HG03378 (cell line): Measurements from ENCODE around the gene CDH11.

ENCODE experiments used
- ATAC-seq: cut with Tn5 transposase; IDR thresholded peaks from one replicate; pipeline ENCODE4 v1.9.1; 2021; ENCODE audit warnings: mild to moderate bottlenecking, moderate library complexity; ENCODE audit not compliant: unreplicated experiment

Gene CDH11

GRCh38 chr16:65117811-65118448 is 3.9 kb downstream of the CDH11 start:
- peak; percentile 90 for ATAC-seq

GRCh38 chr16:65116818-65117430 is 4.9 kb downstream of the CDH11 start:
- no peak for ATAC-seq

- ATAC-seq = no peak
Measured at GRCh38 chr16:65116216-65116615, 5.6 kb downstream of the CDH11 start.

DNA sequence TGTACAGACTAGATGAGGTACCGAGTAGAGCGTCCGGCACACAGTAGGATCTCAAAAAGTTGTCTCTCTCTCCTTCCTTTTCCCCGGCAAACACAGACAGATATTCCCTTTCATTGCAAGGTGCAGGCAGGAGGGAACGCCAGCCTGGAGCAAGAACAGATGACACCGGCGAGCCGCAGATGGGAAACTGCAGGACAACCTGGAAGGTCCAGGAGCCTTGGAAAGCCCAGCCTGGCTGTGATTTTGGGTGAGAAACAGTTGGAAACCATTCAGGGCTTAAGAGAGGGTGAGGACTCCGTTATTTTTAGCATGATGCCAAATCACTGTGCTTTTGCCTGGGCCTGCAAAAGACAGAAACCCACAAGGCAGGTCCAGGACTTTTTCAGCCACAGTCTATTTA is 7.3 kb downstream of the CDH11 start:
- no peak for ATAC-seq

DNA sequence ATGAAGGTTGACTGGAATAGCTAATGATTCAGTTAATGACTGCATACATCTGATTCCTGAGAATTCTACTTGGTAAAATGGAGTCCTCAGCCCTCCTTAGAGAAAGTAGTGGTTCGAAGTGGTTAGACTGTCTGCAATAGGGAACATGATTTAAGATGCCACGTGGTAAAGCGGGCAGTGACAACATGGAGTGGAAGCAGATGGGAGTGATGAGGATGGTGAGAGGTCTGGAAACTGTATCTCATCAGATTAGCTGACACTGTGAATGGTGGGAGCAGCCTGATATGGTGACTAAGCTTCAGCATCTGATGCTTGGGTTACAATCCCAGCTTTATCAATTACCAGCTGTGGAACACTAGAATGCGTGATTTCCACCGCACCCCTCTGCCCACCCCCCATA is 8.4 kb downstream of the CDH11 start:
- no peak for ATAC-seq

DNA sequence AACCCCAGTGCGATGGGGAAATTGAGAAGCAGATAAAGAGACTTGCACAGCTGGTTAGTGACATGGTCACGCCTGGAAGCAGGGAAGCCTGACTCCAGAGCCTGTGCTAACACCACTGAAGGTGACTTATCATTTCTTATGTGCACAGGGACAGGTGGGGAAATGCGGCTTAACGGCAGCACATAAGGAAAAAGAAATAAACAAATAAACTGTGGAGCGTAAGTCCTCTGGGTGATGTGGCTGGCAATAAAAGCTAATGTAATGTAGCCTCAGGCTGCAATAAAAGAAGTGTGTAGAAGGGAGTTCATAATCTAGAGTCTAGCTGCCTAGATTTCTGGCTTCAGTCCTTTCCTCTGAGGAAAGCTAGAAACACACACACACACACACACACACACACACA is 10.6 kb downstream of the CDH11 start:
- ATAC-seq = no peak

DNA sequence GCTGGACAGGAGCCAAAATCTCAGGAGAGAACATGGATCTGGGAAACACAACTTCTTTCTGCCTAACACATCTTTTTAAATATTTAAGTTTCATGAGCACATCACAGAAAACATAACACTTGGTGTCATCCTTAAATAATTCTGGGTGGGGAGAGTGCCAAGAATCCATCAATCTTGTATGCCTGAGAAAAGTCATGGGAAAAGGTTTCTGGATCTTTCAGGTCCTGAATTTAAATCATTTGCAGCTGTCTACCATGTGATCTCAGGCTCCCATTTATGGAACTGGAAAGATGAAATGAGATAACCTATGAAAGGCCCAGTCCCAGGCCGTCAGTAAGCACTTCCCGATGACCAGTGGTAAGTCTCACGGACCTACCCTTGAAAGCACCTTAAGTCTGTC is 15.1 kb downstream of the CDH11 start:
- ATAC-seq = no peak

- no peak for ATAC-seq
Measured at GRCh38 chr16:65105171-65105570, 16.7 kb downstream of the CDH11 start.

- no peak for ATAC-seq
Measured at GRCh38 chr16:65104471-65104870, 17.4 kb downstream of the CDH11 start.

GRCh38 chr16:65102326-65102725 is 19.5 kb downstream of the CDH11 start:
- no peak for ATAC-seq

DNA sequence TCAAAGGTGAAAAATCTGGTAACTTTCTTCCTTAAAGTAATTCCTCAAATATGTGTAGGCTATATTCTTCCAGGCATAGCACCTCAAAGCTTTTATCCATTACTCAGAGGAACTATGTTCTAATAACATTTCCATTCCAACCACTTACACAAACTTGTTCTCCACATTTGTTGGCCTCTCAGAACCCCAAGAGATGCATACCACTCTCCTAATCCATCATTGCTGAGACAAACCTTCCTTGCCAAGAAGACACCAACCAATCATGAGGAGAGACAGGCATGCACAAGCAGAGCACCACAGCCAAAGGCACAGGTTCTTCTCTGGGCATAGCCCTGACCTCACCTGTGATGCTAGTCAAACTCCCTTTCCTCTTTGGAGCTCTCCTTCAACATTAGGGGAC is 20.9 kb downstream of the CDH11 start:
- no peak for ATAC-seq

DNA sequence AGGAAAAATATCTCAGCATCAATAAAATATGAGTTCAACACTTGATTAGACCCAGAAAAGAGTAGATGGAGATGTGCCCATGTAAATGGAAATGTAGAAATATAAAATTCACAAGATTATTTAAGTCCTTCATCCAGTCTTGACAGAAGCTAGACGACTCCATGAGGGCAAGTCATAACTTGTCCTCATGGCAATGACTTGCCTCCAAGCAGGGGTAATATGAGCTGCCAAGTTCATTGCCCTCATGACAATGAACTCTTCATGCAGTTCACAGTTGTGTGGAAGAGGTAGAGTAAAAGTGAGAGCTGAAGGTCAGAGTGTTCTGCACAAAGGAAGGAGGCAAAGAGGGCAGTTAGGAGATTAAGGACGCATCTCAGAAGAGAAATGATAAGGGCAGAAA is 22.3 kb downstream of the CDH11 start:
- ATAC-seq = no peak

DNA sequence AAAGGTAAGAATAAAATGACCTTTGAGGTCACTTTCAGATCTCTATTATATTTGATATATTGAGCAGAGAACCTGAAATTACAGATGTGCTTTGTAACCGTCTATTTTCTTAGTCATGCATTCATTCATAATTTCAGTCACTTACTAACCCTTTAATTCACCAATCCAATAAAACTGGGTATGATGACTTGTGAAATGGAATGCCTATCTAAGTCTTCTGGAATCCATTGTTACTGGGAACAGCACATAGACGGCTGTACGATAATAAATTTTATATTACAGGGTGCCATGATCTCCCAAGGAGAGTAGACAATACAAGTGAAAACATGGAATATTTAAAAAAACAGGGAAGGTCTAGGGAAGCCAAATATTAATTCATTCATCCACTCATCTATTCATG is 22.9 kb downstream of the CDH11 start:
- no peak for ATAC-seq

DNA sequence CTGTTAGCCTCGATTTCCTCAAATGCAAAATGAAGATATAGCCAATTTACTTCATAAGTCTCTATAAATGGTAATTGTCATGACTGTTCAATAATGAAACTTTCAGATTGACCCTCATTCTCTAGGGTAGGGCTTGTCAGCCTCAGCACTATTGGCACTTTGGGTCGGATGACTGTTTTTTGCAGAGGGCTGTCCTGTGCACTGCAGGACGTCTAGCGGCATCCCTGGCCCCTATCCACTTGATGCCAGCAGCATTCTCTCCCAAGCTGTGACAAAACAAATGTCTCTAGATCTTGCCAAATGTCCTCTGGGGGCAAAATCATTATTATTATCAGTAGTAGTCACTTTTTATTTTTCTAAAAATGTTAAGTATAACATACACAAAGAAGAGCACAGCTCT is 24.6 kb downstream of the CDH11 start:
- ATAC-seq = no peak

GRCh38 chr16:65095906-65096305 is 26.0 kb downstream of the CDH11 start:
- no peak for ATAC-seq

- ATAC-seq = no peak
Measured at GRCh38 chr16:65095090-65095728, 26.7 kb downstream of the CDH11 start.

DNA sequence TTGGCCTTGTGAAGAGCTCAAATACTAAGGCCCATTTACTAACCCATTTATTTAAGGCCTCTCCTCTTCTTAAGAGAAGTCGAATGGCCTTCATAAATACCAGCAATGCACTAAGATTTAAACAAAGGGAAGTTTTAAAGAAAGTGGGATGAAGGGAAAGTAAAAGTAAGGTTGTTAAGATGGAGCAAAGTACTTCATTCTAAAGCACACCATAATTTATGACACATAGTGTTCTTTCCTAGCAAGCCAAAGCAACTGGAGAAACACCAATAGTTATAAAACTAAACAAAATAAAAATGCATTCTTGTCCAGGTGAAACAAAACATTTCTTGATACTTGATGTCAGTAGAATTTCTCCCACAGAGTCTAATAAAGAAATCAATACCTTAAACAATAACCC is 27.9 kb downstream of the CDH11 start:
- ATAC-seq = no peak

GRCh38 chr16:65083164-65083857 is 38.6 kb downstream of the CDH11 start:
- ATAC-seq = no peak

DNA sequence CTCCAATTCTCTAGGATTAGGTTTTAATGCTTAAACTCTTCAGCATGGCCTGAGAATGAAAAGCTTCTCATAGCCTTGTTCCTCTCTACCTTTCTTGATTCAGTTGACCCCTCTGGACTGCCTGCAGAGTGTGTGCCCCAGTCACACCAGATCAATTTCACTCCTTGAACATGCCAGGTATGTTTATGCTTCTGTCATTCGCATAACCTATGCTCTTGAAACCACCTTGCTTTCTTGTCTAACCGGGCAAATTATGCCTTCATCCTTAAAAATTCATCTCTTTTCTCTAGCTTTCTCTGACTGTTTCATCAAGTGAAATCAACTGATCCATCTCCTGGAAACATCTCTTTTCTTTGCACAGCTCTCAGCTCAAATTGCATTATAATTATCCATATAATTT is 42.3 kb downstream of the CDH11 start:
- no peak for ATAC-seq

DNA sequence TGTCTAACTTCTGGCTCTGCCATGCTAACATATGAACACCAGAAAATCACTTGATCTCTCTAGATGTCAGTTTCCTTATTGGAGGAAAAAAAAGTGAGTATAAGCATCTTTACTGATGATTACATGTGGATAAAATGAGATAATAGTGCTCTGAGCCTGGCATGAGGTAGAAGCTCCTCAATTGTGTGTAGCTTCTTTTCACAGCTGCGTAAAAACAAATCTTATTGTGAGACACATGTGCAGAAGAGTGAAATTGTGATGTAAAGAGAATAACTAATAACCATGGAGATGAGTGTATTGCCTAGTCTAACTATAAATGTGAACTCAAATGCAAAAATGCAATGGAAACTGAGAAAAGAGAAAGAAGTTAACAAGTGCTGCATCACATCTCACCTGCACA is 44.7 kb downstream of the CDH11 start:
- no peak for ATAC-seq

DNA sequence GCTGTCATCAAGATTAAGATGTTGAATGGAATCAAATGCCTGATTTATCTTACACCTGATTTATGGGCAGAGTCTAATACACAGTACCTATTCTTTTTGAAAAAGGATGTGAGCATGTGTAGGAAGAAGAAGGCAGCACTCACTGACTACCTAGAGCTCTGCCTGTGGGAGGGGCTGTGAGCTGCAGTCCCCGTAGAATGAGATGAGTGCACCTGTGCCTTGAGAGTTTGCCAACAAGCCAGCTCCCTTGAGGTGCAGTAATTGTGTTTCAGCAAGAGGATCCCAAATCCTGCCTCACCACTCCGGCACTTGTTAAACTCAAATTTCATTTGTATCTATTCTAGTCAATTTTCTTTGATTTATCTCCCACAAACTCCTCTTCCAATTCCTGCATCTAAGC is 46.0 kb downstream of the CDH11 start:
- ATAC-seq = no peak
